Breast epithelium (tissue), 3 donors: ENCODE data around the gene FAM163B.

Source experiments
- CTCF ChIP-seq, 3 donors: fragments of 450-650 bp; IDR thresholded peaks; one replicate each; pipeline ENCODE4 v1.5.1; 2016 to 2017; ENCODE audit warnings: antibody characterized with exemption in 3 of 3, mild to moderate bottlenecking in 3 of 3, moderate library complexity in 3 of 3
- POLR2A ChIP-seq: fragments of 450-650 bp; IDR thresholded peaks from one replicate; pipeline ENCODE4 v1.6.1; 2016; ENCODE audit warnings: antibody characterized with exemption, mild to moderate bottlenecking, moderate library complexity
- POLR2AphosphoS5 ChIP-seq, 3 donors: sonication (generic); formaldehyde crosslinking; IDR thresholded peaks; one replicate each; pipeline ENCODE4 v1.6.1; 2017; ENCODE audit warnings: antibody characterized with exemption in 3 of 3

DNA sequence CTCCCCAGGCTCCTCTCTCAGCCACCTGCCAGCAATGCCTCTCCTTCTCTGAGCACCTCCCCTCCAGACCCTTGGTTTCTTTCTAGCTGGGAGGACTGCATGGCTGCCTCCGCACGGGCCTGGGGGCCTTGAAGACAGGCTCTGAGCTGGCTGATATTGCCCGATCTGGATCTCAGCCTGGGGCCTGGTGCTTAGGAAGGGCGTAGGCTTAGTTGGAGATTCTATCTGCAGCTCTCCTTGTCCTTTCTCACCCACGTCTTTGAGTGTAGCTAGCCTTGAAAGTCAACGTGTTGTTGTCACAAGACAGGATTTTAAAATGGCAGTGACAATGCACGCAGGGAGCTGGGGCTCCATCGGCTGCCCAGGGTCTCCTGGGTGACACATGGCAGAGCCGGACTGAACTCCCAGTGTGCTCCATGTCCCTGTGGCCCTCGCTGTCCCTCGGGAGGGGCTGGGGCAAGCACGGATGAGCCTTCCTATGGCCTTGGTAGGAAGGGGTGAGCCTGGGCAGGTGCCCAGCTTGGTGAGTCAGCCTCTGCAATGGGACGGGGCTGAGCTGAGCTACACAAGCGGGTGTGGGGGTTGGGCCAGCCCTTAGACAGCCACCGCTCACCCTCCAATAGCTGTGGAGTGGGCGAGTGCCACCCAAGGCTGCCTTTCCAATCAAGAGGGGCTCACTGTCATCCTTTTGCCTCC lies 65.3 kb downstream of the FAM163B start:
- TF ChIP-seq CTCF (IDR thresholded peaks at IDR 0.05): no peak
- no peak for TF ChIP-seq POLR2A
- TF ChIP-seq POLR2AphosphoS5 (IDR thresholded peaks at IDR 0.05): no peak
